Limb (tissue), 2 donors: ENCODE data around the gene TSPAN14.
"Not testable (repeated sequence)": the region's sequence is repeated elsewhere in the genome, so short reads cannot be mapped to it uniquely, and the experiment has no call there.

Experiments
- DNase-seq, 2 donors: peaks; one replicate each; pipeline ENCODE4 v3.0.0-alpha.2; 2016; ENCODE audit errors: extremely low spot score in 2 of 2

TSPAN14 gene

DNA sequence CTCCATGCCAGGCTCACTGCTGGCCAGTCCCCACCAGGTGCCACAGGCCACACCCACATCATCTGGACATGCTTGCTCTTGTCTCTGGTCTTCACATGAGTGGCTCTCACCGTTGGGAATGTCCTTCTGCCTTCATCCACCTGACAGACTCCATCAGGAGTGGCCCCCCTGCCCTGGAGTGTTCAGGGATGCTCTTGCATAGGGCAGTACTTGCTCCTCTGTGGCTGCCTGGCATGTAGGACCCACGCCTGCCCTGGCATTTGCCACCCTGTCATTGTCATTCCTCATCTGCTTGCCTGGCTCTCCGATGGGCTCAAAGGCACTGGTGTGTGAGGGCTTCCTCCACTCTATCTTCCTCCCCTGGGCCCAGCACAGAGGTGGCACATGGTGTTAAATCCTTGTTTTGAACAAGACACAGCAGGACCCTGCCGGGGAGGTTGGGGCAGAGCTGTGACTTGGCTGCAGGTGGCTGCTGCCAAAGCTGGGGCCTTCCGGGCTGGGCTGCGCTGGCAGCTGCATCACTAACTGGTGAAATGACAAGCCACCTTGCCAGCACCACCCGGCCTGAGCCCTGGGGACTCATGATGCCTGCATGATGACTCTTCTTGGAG is 85.4 kb downstream of the TSPAN14 start:
- DNase-seq, result no peak

GRCh38 chr10:80540136-80540535 is 86.0 kb downstream of the TSPAN14 start:
- DNase-seq, result no peak

GRCh38 chr10:80540618-80540980 is 86.5 kb downstream of the TSPAN14 start:
- no peak for DNase-seq

GRCh38 chr10:80540981-80541750 is 87.1 kb downstream of the TSPAN14 start:
- no peak for DNase-seq

- DNase-seq, result no peak
Observed at GRCh38 chr10:80542053-80542452, 87.9 kb downstream of the TSPAN14 start.

- no peak for DNase-seq
Observed at GRCh38 chr10:80542652-80543318, 88.7 kb downstream of the TSPAN14 start.

DNA sequence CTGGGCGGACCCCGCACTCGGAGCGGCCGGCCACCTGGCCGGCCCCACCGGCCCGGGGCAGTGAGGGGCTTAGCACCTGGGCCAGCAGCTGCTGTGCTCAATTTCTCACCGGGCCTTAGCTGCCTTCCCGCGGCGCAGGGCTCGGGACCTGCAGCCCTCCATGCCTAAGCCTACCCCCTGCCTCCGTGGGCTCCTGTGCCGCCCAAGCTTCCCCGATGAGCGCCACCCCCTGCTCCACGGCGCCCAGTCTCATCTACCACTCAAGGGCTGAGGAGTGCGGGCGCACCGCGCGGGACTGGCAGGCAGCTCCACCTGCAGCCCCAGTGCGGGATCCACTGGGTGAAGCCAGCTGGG is 89.2 kb downstream of the TSPAN14 start:
- not testable (repeated sequence) for DNase-seq

DNA sequence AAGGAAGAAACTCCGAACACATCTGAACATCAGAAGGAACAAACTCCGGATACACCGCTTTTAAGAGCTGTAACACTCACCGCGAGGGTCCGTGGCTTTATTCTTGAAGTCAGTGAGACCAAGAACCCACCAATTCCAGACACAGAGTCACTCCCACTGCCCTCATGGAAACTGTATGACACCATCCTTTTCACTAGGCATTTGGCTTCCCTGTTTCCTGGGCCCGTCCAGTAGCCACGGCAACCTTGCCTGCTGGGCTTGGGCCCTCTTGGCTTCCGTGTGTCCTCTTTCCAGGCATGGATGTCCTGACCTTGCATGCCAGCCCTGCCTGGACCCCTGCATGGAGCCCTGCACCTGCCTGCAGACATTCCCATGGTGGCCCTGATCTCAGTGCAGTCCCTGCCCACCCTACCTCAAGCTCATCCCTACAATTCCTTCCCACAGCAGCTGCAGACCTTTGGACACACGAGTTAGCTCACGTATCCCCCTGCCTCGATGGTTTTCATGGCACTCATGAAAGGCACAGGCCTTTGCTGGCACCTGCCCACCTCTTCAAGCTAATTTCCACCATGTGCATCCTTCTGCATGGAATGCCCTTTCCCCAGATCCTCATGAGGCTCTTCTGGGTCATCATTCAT is 90.3 kb downstream of the TSPAN14 start:
- no peak for DNase-seq

GRCh38 chr10:80545258-80545881 is 91.3 kb downstream of the TSPAN14 start:
- DNase-seq, result no peak

DNA sequence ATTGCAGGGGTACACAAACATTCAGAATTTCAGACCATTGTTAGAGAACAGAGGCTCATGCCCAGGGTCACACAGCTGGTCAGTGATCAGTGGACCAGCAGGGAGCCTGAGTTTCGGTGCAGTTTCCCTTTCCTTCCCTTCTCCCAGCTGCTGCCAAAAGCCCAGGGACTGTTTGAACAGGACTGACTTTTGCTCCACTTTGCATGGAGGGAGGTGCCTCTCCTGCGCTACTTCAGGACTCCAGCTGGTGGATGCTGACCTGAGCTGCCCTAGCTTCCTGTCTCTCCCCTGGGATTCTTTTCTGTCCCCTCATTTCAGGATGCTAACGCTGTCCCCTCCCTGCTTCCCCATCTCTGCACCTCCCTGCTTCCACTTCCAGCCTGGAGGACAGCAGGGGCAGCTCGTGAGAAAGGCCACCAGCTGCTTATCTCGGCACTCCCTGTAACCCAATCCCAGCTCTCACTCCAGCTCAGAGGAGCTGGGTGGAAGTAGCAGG is 98.1 kb downstream of the TSPAN14 start:
- DNase-seq, result no peak

- DNase-seq, result no peak
Observed at GRCh38 chr10:80553436-80553835, 99.3 kb downstream of the TSPAN14 start.

DNA sequence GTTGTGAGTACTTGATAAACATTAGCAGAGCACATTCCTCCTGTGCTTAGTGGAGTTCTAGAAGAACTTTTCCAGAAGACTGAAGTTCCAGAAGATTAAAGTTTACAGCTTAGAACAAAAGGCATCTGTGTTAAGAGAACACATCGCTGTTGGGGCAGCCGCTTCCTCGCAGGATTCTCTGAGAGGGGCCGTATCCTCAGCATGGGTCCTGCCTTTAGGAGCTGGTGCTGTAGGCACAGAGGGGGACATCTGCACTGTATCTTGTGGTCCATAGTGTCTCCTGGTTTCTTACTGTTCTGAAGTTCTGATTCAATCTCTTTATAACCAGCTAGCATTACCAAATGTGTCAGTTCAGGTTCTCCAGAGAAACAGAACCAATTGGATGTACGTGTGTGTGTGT is 99.9 kb downstream of the TSPAN14 start:
- no peak for DNase-seq

- no peak for DNase-seq
Observed at GRCh38 chr10:80555415-80555814, 101.3 kb downstream of the TSPAN14 start.

GRCh38 chr10:80561950-80562349 is 107.8 kb downstream of the TSPAN14 start:
- no peak for DNase-seq

- DNase-seq, result no peak
Observed at GRCh38 chr10:80567292-80567691, 113.2 kb downstream of the TSPAN14 start.

DNA sequence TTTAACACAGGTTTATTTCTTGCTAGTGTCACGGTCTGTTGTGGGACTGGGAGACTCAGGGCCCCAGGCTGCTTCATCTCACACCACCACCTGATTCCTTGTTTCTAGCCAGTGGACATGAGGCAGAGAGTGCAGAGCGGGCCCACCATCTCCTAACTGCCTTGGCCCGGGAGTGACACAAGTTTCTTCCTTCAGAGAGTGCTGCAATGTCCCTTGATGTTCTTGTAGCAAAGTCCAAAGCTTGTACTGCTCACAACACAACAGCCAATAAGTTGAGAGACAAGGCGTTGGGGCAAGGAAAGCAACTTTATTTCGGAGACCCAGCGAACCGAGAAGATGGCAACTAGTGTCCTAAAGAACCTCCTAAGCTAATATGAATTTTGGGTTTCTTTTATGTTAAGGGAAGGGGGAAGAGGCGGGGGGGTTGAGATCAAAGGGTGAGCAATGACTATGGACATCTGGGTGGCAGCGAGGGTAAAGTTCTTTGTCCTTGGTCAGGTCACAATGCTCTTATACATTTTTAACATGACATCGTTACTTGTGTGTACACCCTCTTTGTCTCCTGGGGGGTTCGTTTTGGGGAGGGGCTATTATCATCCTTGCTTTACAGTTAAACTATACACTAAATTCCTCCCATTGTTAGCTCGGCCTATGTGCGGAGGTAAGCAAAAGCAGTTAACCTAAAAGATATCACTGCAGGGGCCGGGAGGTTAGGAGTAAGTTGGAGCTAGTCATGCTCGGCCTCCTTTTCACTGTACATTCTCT is 115.2 kb downstream of the TSPAN14 start:
- DNase-seq, result no peak

GRCh38 chr10:80571352-80571751 is 117.2 kb downstream of the TSPAN14 start:
- DNase-seq, result no peak

GRCh38 chr10:80579181-80579763 is 125.2 kb downstream of the TSPAN14 start:
- no peak for DNase-seq

- DNase-seq, result no peak
Observed at GRCh38 chr10:80579849-80580637, 125.9 kb downstream of the TSPAN14 start.
